ENCODE results near the gene NAT8L.

DNA sequence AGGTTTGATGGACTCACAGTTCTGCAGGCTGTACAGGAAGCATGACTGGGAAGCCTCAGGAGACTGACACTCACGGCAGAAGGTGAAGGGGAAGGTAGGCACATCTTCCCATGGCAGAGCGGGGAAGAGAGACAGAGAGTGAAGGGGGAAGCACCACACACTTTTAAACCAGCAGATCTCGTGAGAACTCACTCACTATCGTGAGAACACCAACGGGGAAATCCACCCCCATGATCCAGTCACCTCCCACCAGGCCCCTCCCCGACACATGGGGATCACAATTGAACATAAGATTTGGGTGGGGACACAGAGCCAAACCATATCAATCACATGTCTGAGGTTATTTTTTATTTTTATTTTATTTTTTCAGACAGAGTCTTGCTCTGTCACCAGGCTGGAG lies 4.9 kb upstream of the NAT8L start:
- TF ChIP-seq, protein P1, sequence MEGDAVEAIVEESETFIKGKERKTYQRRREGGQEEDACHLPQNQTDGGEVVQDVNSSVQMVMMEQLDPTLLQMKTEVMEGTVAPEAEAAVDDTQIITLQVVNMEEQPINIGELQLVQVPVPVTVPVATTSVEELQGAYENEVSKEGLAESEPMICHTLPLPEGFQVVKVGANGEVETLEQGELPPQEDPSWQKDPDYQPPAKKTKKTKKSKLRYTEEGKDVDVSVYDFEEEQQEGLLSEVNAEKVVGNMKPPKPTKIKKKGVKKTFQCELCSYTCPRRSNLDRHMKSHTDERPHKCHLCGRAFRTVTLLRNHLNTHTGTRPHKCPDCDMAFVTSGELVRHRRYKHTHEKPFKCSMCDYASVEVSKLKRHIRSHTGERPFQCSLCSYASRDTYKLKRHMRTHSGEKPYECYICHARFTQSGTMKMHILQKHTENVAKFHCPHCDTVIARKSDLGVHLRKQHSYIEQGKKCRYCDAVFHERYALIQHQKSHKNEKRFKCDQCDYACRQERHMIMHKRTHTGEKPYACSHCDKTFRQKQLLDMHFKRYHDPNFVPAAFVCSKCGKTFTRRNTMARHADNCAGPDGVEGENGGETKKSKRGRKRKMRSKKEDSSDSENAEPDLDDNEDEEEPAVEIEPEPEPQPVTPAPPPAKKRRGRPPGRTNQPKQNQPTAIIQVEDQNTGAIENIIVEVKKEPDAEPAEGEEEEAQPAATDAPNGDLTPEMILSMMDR (IDR thresholded peaks at IDR 0.05; ENCODE audit: extremely low read depth in 1 of 2, insufficient read depth in 1 of 2, low read depth in 1 of 2, low read length in 2 of 2): no peak
- TF ChIP-seq FOS (IDR thresholded peaks at IDR 0.05; ENCODE audit: borderline replicate concordance, insufficient read depth, low read length) (no peak), POLR2A (IDR thresholded peaks at IDR 0.05; ENCODE audit: low read depth, low read length) (no peak), EZH2 (IDR thresholded peaks at IDR 0.05; ENCODE audit: borderline replicate concordance, low read depth, low read length, severe bottlenecking) (no peak), GATA2 (IDR thresholded peaks at IDR 0.05; ENCODE audit: insufficient read depth, insufficient read length, low read depth, low read length) (no peak), POLR2AphosphoS5 (IDR thresholded peaks at IDR 0.05; ENCODE audit: insufficient read depth, low read depth, low read length) (no peak), MYC (IDR thresholded peaks at IDR 0.05; ENCODE audit: low read depth, low read length) (no peak)
- TF ChIP-seq, protein P2, sequence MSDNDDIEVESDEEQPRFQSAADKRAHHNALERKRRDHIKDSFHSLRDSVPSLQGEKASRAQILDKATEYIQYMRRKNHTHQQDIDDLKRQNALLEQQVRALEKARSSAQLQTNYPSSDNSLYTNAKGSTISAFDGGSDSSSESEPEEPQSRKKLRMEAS (IDR thresholded peaks at IDR 0.05; ENCODE audit: insufficient read depth, insufficient read length): no peak

Data from endothelial cell of umbilical vein (primary cell).